Measurements from ENCODE around the gene LHX5. TPM values are rescaled to one million over a fixed set of nuclear protein-coding genes. Genes with fewer than 3 reads are reported as not detected.
A peak's percentile ranks its signal among the peaks of the same experiment; 100 is the strongest.

The LHX5 gene
- total RNA-seq, 1 experiment from 2014 or later, result not detected

DNA sequence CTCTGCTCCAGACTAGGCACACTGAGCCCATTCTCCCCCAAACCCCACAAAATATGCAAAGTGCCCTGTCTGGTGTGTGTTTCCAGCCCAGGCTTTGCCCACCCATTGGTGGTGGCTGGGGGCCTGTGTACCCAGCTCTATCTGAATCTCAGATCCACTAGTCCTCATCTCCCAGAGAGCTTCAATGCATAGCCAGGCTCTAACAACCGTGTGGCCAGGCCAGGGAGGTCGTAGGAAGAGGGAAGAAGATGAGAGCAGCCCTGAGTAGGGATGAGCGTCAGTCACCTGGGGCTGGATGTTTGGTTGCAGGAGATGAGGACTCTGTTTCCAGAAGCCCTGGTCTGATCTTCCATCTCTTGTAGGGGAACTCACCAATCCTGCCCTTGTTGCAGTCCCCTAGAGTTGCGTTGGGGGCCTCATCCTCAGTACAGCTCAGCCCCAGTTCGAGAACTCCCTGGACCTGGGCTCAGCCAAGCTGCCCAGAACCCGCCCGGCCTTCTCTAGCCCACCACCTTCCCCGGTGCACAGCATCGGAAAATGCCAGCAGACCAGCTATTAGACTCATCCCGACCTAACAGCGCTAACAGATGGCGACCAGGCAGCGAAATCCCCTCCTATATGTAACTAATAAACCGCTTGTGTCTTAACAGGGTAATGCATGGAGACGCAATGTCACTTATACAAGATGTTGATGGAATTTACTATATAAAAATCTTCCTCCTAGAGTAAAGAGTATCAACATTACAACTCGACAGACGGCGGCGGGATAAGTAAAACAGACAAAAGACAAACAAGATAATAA is 3.2 kb upstream of the LHX5 start:
- BruUV-seq (replicated peaks), result no TSS peak
- Histone ChIP-seq H3K27me3 (replicated peaks; ENCODE audit: insufficient read depth, low read depth, low read length, poor library complexity) (peaks cover 97% of the 10 kb centered on the region), H3K4me1 (ENCODE audit: insufficient read depth, low read length, poor library complexity, severe bottlenecking) (no peaks in the 10 kb centered on the region), H3K4me3 (ENCODE audit: low read depth, low read length, poor library complexity, severe bottlenecking) (no peak overlapping the region), H3K36me3 (ENCODE audit: insufficient read depth, low read length, poor library complexity, severe bottlenecking) (no peaks in the 10 kb centered on the region), H3K27ac (ENCODE audit: low read depth, low read length, poor library complexity, severe bottlenecking) (no peak overlapping the region), H3K9me3 (ENCODE audit: low read depth, low read length, poor library complexity, severe bottlenecking) (no peaks in the 10 kb centered on the region)
- no peak for DNase-seq (ENCODE audit: low spot score)
- ChIA-PET CTCF (no interaction called here), POLR2A (ENCODE audit: low non-redundant PET) (no interaction called here)
- TF ChIP-seq, protein P1, sequence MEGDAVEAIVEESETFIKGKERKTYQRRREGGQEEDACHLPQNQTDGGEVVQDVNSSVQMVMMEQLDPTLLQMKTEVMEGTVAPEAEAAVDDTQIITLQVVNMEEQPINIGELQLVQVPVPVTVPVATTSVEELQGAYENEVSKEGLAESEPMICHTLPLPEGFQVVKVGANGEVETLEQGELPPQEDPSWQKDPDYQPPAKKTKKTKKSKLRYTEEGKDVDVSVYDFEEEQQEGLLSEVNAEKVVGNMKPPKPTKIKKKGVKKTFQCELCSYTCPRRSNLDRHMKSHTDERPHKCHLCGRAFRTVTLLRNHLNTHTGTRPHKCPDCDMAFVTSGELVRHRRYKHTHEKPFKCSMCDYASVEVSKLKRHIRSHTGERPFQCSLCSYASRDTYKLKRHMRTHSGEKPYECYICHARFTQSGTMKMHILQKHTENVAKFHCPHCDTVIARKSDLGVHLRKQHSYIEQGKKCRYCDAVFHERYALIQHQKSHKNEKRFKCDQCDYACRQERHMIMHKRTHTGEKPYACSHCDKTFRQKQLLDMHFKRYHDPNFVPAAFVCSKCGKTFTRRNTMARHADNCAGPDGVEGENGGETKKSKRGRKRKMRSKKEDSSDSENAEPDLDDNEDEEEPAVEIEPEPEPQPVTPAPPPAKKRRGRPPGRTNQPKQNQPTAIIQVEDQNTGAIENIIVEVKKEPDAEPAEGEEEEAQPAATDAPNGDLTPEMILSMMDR (conservative IDR thresholded peaks at IDR 0.05; ENCODE audit: low read depth, low read length), result no peak
- TF ChIP-seq EZH2 (IDR thresholded peaks at IDR 0.05; ENCODE audit: borderline replicate concordance, low read depth, low read length, poor library complexity, severe bottlenecking), result peak; percentile 86
- intact Hi-C loops (cut with micrococcal nuclease; ENCODE audit: unreplicated experiment), result no loop called here

DNA sequence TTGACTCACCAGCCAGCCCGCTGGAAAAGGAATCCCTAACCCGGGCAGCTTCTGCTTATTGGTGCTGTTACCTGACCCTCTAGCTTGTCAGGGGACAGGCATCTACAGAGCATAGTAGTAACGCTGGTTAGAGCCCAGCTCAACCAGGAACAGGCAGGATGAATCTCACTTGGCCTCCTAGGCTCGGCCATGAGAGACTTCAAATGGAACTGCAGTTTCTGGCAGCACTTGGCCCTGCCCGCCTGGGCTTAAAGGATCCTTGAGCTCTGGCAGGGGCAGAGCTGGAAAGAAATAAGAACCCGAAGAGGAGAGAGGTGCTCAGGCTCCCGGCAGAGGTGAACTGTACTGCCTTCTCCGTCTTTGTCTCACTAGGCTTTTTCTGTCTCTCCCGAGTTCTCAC is 2.3 kb upstream of the LHX5 start:
- TF ChIP-seq, protein P1 (conservative IDR thresholded peaks at IDR 0.05; ENCODE audit: low read depth, low read length), result no peak
- TF ChIP-seq EZH2 (IDR thresholded peaks at IDR 0.05; ENCODE audit: borderline replicate concordance, low read depth, low read length, poor library complexity, severe bottlenecking), result no peak
- H3K4me3 ChIP-seq (ENCODE audit: low read depth, low read length, poor library complexity, severe bottlenecking), result no peak overlapping the region
- H3K27me3 ChIP-seq (replicated peaks; ENCODE audit: insufficient read depth, low read depth, low read length, poor library complexity), result peaks cover 97% of the 10 kb centered on the region
- H3K36me3 ChIP-seq (ENCODE audit: insufficient read depth, low read length, poor library complexity, severe bottlenecking), result no peaks in the 10 kb centered on the region
- CTCF ChIA-PET, result no interaction called here
- DNase-seq (ENCODE audit: low spot score), result no peak
- no peaks in the 10 kb centered on the region for H3K9me3 ChIP-seq (ENCODE audit: low read depth, low read length, poor library complexity, severe bottlenecking)
- POLR2A ChIA-PET (ENCODE audit: low non-redundant PET), result no interaction called here
- no peak overlapping the region for H3K27ac ChIP-seq (ENCODE audit: low read depth, low read length, poor library complexity, severe bottlenecking)
- BruUV-seq (replicated peaks), result no TSS peak
- no peaks in the 10 kb centered on the region for H3K4me1 ChIP-seq (ENCODE audit: insufficient read depth, low read length, poor library complexity, severe bottlenecking)
- intact Hi-C loops (cut with micrococcal nuclease; ENCODE audit: unreplicated experiment), result no loop called here

DNA sequence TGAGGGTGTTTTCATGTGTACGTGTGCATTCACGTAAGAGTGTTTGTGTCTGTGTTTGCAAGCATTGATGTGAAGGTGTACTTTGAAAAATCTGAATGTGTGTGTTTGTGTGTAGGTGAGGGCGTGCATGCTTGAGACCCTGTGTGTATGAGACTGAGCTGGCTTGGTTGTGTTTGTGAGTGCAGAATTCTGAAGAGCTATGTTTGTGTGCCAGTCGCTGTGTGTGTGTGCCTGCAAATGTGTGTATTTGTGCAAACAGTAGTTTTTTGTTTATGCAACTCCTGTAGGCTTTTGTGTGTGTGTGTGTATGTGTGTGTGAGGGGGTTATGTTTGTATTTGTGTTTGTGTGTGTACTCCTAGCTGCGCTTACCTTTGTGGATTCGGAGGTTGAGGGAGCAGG is 1.7 kb upstream of the LHX5 start:
- H3K27ac ChIP-seq (ENCODE audit: low read depth, low read length, poor library complexity, severe bottlenecking), result no peak overlapping the region
- no peaks in the 10 kb centered on the region for H3K9me3 ChIP-seq (ENCODE audit: low read depth, low read length, poor library complexity, severe bottlenecking)
- CTCF ChIA-PET, result no interaction called here
- DNase-seq (ENCODE audit: low spot score), result no peak
- POLR2A ChIA-PET (ENCODE audit: low non-redundant PET), result no interaction called here
- no peaks in the 10 kb centered on the region for H3K4me1 ChIP-seq (ENCODE audit: insufficient read depth, low read length, poor library complexity, severe bottlenecking)
- BruUV-seq (replicated peaks), result no TSS peak
- intact Hi-C loops (cut with micrococcal nuclease; ENCODE audit: unreplicated experiment), result no loop called here
- peaks cover 97% of the 10 kb centered on the region for H3K27me3 ChIP-seq (replicated peaks; ENCODE audit: insufficient read depth, low read depth, low read length, poor library complexity)
- H3K4me3 ChIP-seq (ENCODE audit: low read depth, low read length, poor library complexity, severe bottlenecking), result no peak overlapping the region
- no peaks in the 10 kb centered on the region for H3K36me3 ChIP-seq (ENCODE audit: insufficient read depth, low read length, poor library complexity, severe bottlenecking)
- TF ChIP-seq EZH2 (IDR thresholded peaks at IDR 0.05; ENCODE audit: borderline replicate concordance, low read depth, low read length, poor library complexity, severe bottlenecking), result no peak
- TF ChIP-seq, protein P1 (conservative IDR thresholded peaks at IDR 0.05; ENCODE audit: low read depth, low read length), result no peak
